OCI-LY3 (cell line): ENCODE results near the gene EWSR1.

ENCODE experiments used
- CTCF ChIP-seq: fragments of 200-600, 300-600 bp; sonication (generic); IDR thresholded peaks from 2 replicates; pipeline ENCODE4 v1.5.1; 2014; ENCODE audit warnings: antibody characterized with exemption, low read length, low read depth
- EZH2phosphoT487 ChIP-seq: fragments of 200-600 bp; shearing (Covaris generic); IDR thresholded peaks from 2 replicates; pipeline ENCODE4 v1.6.1; 2018; ENCODE audit warnings: antibody characterized with exemption, mixed run types, low read depth

GRCh38 chr22:29334148-29334547 lies 66.1 kb downstream of the EWSR1 start:
- TF ChIP-seq CTCF (no peak), EZH2phosphoT487 (no peak)
